ENCODE data around the gene CKAP5. TPM values are rescaled to one million over a fixed set of nuclear protein-coding genes. Genes with fewer than 3 reads are reported as not detected.

The CKAP5 gene
- polyA plus RNA-seq, 1 of the 3 experiments (the other 2 are of a cell fraction), result 51.7 TPM

GRCh38 chr11:46700241-46701077 is 145.6 kb downstream of the CKAP5 start, which contains the start of the genes ARHGAP1 and ZNF408:
ARHGAP1 (minus strand) TSS chr11:46700619; CDS start chr11:46696107, 4,512 bp downstream.
ZNF408 (plus strand) TSS chr11:46701031; CDS start chr11:46701048, 17 bp downstream.
- Histone ChIP-seq H3K9me2 (no peaks in the 10 kb centered on the region), H3K79me2 (ENCODE audit: insufficient read depth) (peaks cover 70% of the 10 kb centered on the region), H3K27ac (ENCODE audit: low read depth in 2 of 2, low read length in 1 of 2) (peak within 1 kb of the TSS; percentile 97 to 98), H3K27me3 (ENCODE audit: insufficient read depth) (no peaks in the 10 kb centered on the region), H4K20me1 (ENCODE audit: insufficient read depth) (peaks cover 5% of the 10 kb centered on the region; the same call in 1 of the 2 replicates), H3K4me3 (ENCODE audit: low read depth in 2 of 2, low read length in 1 of 2) (peak within 1 kb of the TSS; percentile 87 to 96), H3K4me1 (ENCODE audit: control insufficient read depth in 1 of 2, insufficient read depth in 2 of 2, low read depth in 1 of 2, low read length in 1 of 2) (peaks cover 21 to 31% of the 10 kb centered on the region in 2 experiments; a peak in 3 of 4 replicates), H3F3A (replicated peaks; ENCODE audit: insufficient read depth) (peaks cover 7% of the 10 kb centered on the region), H3K9ac (peak within 1 kb of the TSS; percentile 98), H3K36me3 (replicated peaks in 1 of 2; ENCODE audit: control insufficient read depth in 1 of 2, insufficient read depth in 2 of 2, low read length in 1 of 2) (peaks cover 34 to 41% of the 10 kb centered on the region in 2 experiments), H2AFZ (ENCODE audit: low read depth) (peak within 1 kb of the TSS; percentile 94), H3K9me3 (no peaks in the 10 kb centered on the region), H3K4me2 (peak within 1 kb of the TSS; percentile 97)
- TF ChIP-seq YY1 (IDR thresholded peaks at IDR 0.05; ENCODE audit: low read depth) (peak; percentile 80; the same call in 1 of the 2 replicates), EZH2phosphoT487 (IDR thresholded peaks at IDR 0.05; ENCODE audit: borderline replicate concordance, low read depth) (no peak), SIN3A (IDR thresholded peaks at IDR 0.05; ENCODE audit: borderline replicate concordance, low read depth, low read length) (peak; percentile 97), RXRA (IDR thresholded peaks at IDR 0.05; ENCODE audit: borderline replicate concordance, low read depth) (no peak), GABPA (IDR thresholded peaks at IDR 0.05; ENCODE audit: low read depth) (peak; percentile 94), ELF1 (IDR thresholded peaks at IDR 0.05) (peak; percentile 84), MAX (IDR thresholded peaks at IDR 0.05; ENCODE audit: low read depth) (peak; percentile 88), POLR2AphosphoS5 (IDR thresholded peaks at IDR 0.05; ENCODE audit: low read depth, low read length) (peak; percentile 79; the same call in 1 of the 2 replicates), REST (IDR thresholded peaks at IDR 0.05; ENCODE audit: low read depth, low read length) (0 out of 2 replicates have a peak, but pooled peaks have one; percentile 6), TAF1 (IDR thresholded peaks at IDR 0.05; ENCODE audit: borderline replicate concordance, low read depth, low read length) (peak; percentile 60), CHD2 (IDR thresholded peaks at IDR 0.05; ENCODE audit: low read length, partially characterized antibody) (peak; percentile 47), FOSL2 (IDR thresholded peaks at IDR 0.05; ENCODE audit: borderline replicate concordance, low read depth) (no peak), RCOR1 (IDR thresholded peaks at IDR 0.05; ENCODE audit: low read length) (no peak), USF1 (IDR thresholded peaks at IDR 0.05; ENCODE audit: borderline replicate concordance, low read depth) (peak; percentile 69), MXI1 (IDR thresholded peaks at IDR 0.05; ENCODE audit: low read depth, low read length) (peak; percentile 97)
- WGBS (ENCODE audit: low lambda C conversion rate), result 1% methylated on average over 38 of the region's 44 CpGs
- ChIA-PET CTCF (interaction anchor here (1.1 kb wide), 2 partner anchors 12 to 29 kb away, joined by 3 to 4 read pairs; no protein-coding TSS in a partner anchor), POLR2A (interaction anchor here (0.6 to 0.9 kb wide), 4 partner anchors 10 to 774 kb away, joined by 3 to 8 read pairs (median 3); partner anchors contain the start of gene AMBRA1)
- peak; percentile 97 for DNase-seq

All from SK-N-SH (cell line).